Measurements from ENCODE around the gene KIAA0513. TPM values are rescaled to one million over a fixed set of nuclear protein-coding genes. Genes with fewer than 3 reads are reported as not detected.

KIAA0513 gene
- total RNA-seq, 2 donors from 2014 or later: 13.4 to 50.1 TPM

DNA sequence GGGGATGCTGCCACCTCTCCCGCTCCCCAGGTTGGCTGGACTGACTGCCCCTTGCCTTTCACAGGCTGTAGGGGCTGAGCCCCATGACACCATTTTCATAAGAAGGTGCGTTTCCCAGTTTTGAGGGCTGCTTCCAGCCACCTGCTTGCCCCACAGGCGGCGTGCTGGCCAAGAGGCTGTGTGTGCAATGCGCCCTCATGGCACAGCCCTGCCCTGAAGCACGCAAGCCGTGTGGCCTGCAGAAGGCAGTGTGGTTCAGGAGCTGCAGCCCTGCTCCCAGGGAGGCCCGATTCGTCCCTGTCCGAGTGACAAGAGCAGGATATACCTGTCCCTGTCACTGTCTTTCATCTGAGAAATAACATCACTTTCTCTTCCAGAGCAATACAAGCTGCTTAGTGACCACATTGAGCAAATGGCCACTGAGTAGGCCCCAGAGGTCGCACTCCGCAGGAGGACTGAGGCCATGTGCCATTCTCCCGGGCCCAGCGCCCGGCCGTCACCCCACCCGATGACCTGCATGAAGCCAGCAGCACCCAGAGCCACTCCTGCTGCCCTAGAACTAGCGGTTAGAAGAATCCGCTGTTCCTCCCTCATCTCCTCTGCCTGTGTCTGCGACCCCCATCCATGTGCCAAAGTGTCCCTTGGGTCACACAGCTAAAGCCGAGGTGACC, 60.4 kb downstream of the KIAA0513 start:
- no peak for ATAC-seq (ENCODE audit: insufficient number of reproducible peaks, low FRiP score, low read depth)
- TF ChIP-seq, protein P1, sequence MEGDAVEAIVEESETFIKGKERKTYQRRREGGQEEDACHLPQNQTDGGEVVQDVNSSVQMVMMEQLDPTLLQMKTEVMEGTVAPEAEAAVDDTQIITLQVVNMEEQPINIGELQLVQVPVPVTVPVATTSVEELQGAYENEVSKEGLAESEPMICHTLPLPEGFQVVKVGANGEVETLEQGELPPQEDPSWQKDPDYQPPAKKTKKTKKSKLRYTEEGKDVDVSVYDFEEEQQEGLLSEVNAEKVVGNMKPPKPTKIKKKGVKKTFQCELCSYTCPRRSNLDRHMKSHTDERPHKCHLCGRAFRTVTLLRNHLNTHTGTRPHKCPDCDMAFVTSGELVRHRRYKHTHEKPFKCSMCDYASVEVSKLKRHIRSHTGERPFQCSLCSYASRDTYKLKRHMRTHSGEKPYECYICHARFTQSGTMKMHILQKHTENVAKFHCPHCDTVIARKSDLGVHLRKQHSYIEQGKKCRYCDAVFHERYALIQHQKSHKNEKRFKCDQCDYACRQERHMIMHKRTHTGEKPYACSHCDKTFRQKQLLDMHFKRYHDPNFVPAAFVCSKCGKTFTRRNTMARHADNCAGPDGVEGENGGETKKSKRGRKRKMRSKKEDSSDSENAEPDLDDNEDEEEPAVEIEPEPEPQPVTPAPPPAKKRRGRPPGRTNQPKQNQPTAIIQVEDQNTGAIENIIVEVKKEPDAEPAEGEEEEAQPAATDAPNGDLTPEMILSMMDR (IDR thresholded peaks at IDR 0.05): no peak
- H3K27me3 ChIP-seq (replicated peaks; ENCODE audit: insufficient read depth): no peaks in the 10 kb centered on the region
- peaks cover 6% of the 10 kb centered on the region for H3K36me3 ChIP-seq
- DNase-seq (ENCODE audit: low spot score): no peak
- no peaks in the 10 kb centered on the region for H3K9me3 ChIP-seq
- H3K4me3 ChIP-seq: no peak overlapping the region
- no peak overlapping the region for H3K27ac ChIP-seq
- peaks cover 13 to 18% of the 10 kb centered on the region in 2 donors for H3K4me1 ChIP-seq (ENCODE audit: control insufficient read depth in 1 of 2, low read depth in 2 of 2)

DNA sequence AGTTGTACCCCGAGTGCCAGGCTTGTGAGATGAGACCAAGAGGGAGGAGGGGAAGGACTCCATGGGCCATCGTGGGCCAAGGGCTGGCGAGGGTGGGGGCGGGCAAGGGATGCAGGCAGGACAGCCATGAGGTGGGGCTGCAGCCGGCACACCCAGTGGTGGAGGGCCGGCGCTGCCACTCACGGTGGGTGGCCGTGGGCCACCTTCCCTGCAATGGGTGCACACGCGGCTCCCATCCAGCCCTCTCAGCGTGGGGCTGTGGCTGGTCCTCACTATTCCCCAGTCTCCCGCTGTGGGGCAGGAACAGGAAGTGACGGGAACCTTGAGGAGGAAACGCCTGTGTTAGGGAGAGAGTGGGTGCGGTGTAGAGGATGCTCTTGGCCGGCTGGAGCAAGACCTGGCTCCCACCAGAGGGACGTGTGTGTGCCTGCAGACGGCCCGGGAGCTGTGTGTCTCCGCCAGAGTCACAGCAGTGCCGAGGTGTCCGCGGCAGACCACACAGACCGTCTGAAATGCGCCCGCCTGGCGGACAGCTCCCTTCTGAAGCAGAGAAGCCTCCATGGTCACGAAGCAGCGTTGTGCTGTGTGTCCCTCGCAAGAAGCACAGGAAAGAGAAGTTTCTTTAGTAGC, 61.1 kb downstream of the KIAA0513 start:
- Histone ChIP-seq H3K27me3 (replicated peaks; ENCODE audit: insufficient read depth) (no peaks in the 10 kb centered on the region), H3K36me3 (peaks cover 6% of the 10 kb centered on the region), H3K9me3 (no peaks in the 10 kb centered on the region), H3K27ac (no peak overlapping the region), H3K4me3 (no peak overlapping the region), H3K4me1 (ENCODE audit: control insufficient read depth in 1 of 2, low read depth in 2 of 2) (peaks cover 13 to 18% of the 10 kb centered on the region in 2 donors)
- no peak for DNase-seq (ENCODE audit: low spot score)
- no peak for ATAC-seq (ENCODE audit: insufficient number of reproducible peaks, low FRiP score, low read depth)
- TF ChIP-seq, protein P1 (IDR thresholded peaks at IDR 0.05): no peak

DNA sequence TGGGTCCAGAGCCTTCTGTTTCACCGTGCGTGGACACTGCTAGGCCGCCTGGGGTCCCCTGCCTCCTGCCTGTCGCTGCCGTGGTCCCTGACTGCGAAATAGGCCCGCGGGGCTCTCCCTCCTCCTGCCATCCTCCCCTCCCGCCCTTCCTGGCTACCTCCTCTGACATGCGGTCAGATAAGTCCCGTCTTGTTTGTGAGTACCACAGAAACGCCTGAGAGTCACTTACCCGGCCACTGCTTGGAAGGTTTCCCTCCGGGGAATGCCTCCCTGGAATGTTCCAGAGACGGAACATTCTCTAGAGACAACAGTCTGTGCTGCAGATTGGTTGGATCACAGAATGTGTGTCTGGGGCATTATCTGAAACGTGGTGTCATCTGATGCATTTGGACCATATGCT, 61.9 kb downstream of the KIAA0513 start:
- TF ChIP-seq, protein P1 (IDR thresholded peaks at IDR 0.05): no peak
- no peak for ATAC-seq (ENCODE audit: insufficient number of reproducible peaks, low FRiP score, low read depth)
- DNase-seq (ENCODE audit: low spot score): no peak
- Histone ChIP-seq H3K27me3 (replicated peaks; ENCODE audit: insufficient read depth) (no peaks in the 10 kb centered on the region), H3K4me3 (no peak overlapping the region), H3K9me3 (no peaks in the 10 kb centered on the region), H3K36me3 (peaks cover 6% of the 10 kb centered on the region), H3K27ac (no peak overlapping the region), H3K4me1 (ENCODE audit: control insufficient read depth in 1 of 2, low read depth in 2 of 2) (peaks cover 13 to 18% of the 10 kb centered on the region in 2 donors)

GRCh38 chr16:85090181-85090580, 62.6 kb downstream of the KIAA0513 start:
- TF ChIP-seq, protein P1 (IDR thresholded peaks at IDR 0.05): no peak
- peaks cover 13 to 18% of the 10 kb centered on the region in 2 donors for H3K4me1 ChIP-seq (ENCODE audit: control insufficient read depth in 1 of 2, low read depth in 2 of 2)
- no peak overlapping the region for H3K27ac ChIP-seq
- no peak overlapping the region for H3K4me3 ChIP-seq
- ATAC-seq (ENCODE audit: insufficient number of reproducible peaks, low FRiP score, low read depth): no peak
- H3K36me3 ChIP-seq: peaks cover 6% of the 10 kb centered on the region
- no peak for DNase-seq (ENCODE audit: low spot score)
- no peaks in the 10 kb centered on the region for H3K27me3 ChIP-seq (replicated peaks; ENCODE audit: insufficient read depth)
- H3K9me3 ChIP-seq: no peaks in the 10 kb centered on the region

DNA sequence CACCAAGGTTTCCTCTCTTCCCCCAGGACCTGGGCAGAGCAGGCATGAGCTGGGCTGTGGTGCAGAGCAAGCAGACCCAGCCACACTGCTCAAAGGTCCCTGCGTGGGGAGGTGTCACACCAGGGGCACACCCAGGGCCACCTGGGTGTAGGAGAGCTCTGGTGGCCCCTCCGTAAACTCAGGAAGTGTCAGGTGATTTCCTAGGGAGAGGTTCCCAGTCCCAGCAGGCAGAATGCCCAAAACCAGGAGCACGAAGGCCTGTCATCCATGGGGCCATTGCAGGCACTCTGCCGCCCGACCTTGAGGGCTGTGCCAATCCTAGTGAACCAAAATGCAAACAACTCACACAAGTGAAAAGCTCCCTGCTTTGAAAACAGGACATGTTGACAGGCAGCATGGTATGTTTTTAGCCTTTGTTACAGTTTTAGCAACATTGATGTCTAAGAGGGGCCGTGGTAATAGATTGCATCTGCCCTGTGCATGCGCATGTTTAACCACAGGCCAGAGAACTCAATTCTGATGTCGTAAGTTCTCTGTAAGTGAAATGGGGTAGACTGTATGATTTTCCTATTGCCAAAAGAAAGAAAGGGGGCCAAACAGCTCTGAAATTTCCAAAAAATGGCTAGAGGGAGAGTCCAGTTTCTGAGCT, 63.4 kb downstream of the KIAA0513 start:
- Histone ChIP-seq H3K27me3 (replicated peaks; ENCODE audit: insufficient read depth) (no peaks in the 10 kb centered on the region), H3K9me3 (no peaks in the 10 kb centered on the region), H3K4me1 (ENCODE audit: control insufficient read depth in 1 of 2, low read depth in 2 of 2) (peaks cover 13 to 18% of the 10 kb centered on the region in 2 donors), H3K4me3 (no peak overlapping the region), H3K27ac (no peak overlapping the region), H3K36me3 (peaks cover 6% of the 10 kb centered on the region)
- no peak for DNase-seq (ENCODE audit: low spot score)
- ATAC-seq (ENCODE audit: insufficient number of reproducible peaks, low FRiP score, low read depth): no peak
- TF ChIP-seq, protein P1 (IDR thresholded peaks at IDR 0.05): no peak
